ENCODE measurements around the gene FEZF1. TPM values are rescaled to one million over a fixed set of nuclear protein-coding genes. Genes with fewer than 3 reads are reported as not detected.

FEZF1 gene
- total and polyA plus RNA-seq, 10 of the 15 experiments (the other 5 are each of a cell fraction or from before 2014, with no cell fraction given) = not detected

- FAIRE-seq = no peak
- intact Hi-C loops (cut with micrococcal nuclease; ENCODE audit: unreplicated experiment) = no loop called here
Observed at GRCh38 chr7:122339145-122339904, 34.8 kb upstream of the FEZF1 start.

More at GRCh38 chr7:122339145-122339904, 34.8 kb upstream of the FEZF1 start:
- SMC1A ChIA-PET (ENCODE audit: uncharacterized antibody, unreplicated experiment) = interaction anchor here (0.7 to 1.5 kb wide), 5 partner anchors 11 to 150 kb away, joined by 3 read pairs; no protein-coding TSS in a partner anchor
- Histone ChIP-seq H3K36me3 (ENCODE audit: control insufficient read depth in 2 of 2, insufficient read depth in 2 of 2, low read length in 1 of 2) (no peaks in the 10 kb centered on the region), H3K27ac (ENCODE audit: control insufficient read depth, insufficient read depth) (no peak overlapping the region), H2AFZ (ENCODE audit: control insufficient read depth, low read depth, low read length) (no peak overlapping the region), H3K27me3 (replicated peaks in 1 of 2; ENCODE audit: control insufficient read depth in 2 of 2, insufficient read depth in 2 of 2, low read length in 1 of 2) (no peaks in the 10 kb centered on the region), H3K9ac (ENCODE audit: control insufficient read depth, insufficient read depth, low read length) (no peak overlapping the region), H3K4me1 (ENCODE audit: control insufficient read depth, insufficient read depth, low read length) (no peaks in the 10 kb centered on the region), H3K9me3 (replicated peaks; ENCODE audit: control insufficient read depth, insufficient read depth, low read length) (no peaks in the 10 kb centered on the region), H3K4me2 (ENCODE audit: control insufficient read depth, insufficient read depth) (no peak overlapping the region), H3K79me2 (ENCODE audit: control insufficient read depth, insufficient read depth, low read length) (no peaks in the 10 kb centered on the region), H4K20me1 (ENCODE audit: control insufficient read depth, insufficient read depth) (no peaks in the 10 kb centered on the region), H3K4me3 (no peak overlapping the region)
- CTCF ChIA-PET = interaction anchor here (1.5 kb wide), 1 partner anchor 15 kb away, joined by 5 read pairs; no protein-coding TSS in a partner anchor
- POLR2A ChIA-PET = no interaction called here
- ATAC-seq = no peak
- in situ Hi-C loops (cut with MboI) = no loop called here
- BruUV-seq (replicated peaks) = no TSS peak
- no peak for DNase-seq (ENCODE audit: low read depth, low spot score)
- TF ChIP-seq POU2F2 (IDR thresholded peaks at IDR 0.05; ENCODE audit: borderline replicate concordance, low read depth, low read length) (no peak), NFIC (IDR thresholded peaks at IDR 0.05; ENCODE audit: low read depth, low read length) (no peak), CREB1 (IDR thresholded peaks at IDR 0.05; ENCODE audit: low read depth) (no peak), EP300 (IDR thresholded peaks at IDR 0.05; ENCODE audit: borderline replicate concordance in 1 of 2, control insufficient read depth in 1 of 2, low read depth in 2 of 2, low read length in 2 of 2) (no peak), TARDBP (IDR thresholded peaks at IDR 0.05; ENCODE audit: borderline replicate concordance) (no peak), SREBF2 (IDR thresholded peaks at IDR 0.05; ENCODE audit: low read length) (no peak), SREBF1 (IDR thresholded peaks at IDR 0.05; ENCODE audit: low read length) (no peak)
- TF ChIP-seq, protein P1, sequence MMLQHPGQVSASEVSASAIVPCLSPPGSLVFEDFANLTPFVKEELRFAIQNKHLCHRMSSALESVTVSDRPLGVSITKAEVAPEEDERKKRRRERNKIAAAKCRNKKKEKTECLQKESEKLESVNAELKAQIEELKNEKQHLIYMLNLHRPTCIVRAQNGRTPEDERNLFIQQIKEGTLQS (IDR thresholded peaks at IDR 0.05; ENCODE audit: borderline replicate concordance, extremely low read depth, low read depth, low read length) = no peak
- TF ChIP-seq, protein P2, sequence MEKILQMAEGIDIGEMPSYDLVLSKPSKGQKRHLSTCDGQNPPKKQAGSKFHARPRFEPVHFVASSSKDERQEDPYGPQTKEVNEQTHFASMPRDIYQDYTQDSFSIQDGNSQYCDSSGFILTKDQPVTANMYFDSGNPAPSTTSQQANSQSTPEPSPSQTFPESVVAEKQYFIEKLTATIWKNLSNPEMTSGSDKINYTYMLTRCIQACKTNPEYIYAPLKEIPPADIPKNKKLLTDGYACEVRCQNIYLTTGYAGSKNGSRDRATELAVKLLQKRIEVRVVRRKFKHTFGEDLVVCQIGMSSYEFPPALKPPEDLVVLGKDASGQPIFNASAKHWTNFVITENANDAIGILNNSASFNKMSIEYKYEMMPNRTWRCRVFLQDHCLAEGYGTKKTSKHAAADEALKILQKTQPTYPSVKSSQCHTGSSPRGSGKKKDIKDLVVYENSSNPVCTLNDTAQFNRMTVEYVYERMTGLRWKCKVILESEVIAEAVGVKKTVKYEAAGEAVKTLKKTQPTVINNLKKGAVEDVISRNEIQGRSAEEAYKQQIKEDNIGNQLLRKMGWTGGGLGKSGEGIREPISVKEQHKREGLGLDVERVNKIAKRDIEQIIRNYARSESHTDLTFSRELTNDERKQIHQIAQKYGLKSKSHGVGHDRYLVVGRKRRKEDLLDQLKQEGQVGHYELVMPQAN (conservative IDR thresholded peaks at IDR 0.05) = no peak
- 22% methylated on average over 6 of the region's 6 CpGs for WGBS (ENCODE audit: insufficient coverage, insufficient replicate concordance, low lambda C conversion rate, missing lambda C conversion rate)
- RAD21 ChIA-PET (ENCODE audit: unreplicated experiment) = no interaction called here

All from GM12878 (cell line).